Endothelial cell of umbilical vein (primary cell): ENCODE data around the gene NT5C1A.

Experiments used
- CTCF ChIP-seq, 2 donors: IDR thresholded peaks; 1 replicate in 1 of 2; 2 replicates in 1 of 2; pipeline ENCODE4 v1.5.1; 2011; ENCODE audit warnings: low read length in 2 of 2, mild to moderate bottlenecking in 2 of 2, moderate library complexity in 2 of 2, control low read depth in 1 of 2, inconsistent platforms in 1 of 2, low read depth in 1 of 2; ENCODE audit not compliant: insufficient read depth in 1 of 2; ENCODE audit errors: extremely low read depth in 1 of 2
- JUN ChIP-seq: IDR thresholded peaks from 2 replicates; pipeline ENCODE4 v1.6.1; 2011; ENCODE audit warnings: borderline replicate concordance, low read depth; ENCODE audit not compliant: insufficient read length, insufficient read depth
- MAX ChIP-seq: IDR thresholded peaks from 2 replicates; pipeline ENCODE4 v1.6.1; 2011; ENCODE audit not compliant: insufficient read depth, insufficient read length
- POLR2A ChIP-seq: IDR thresholded peaks from 2 replicates; pipeline ENCODE4 v1.6.1; 2012; ENCODE audit warnings: low read depth, mild to moderate bottlenecking, control low read depth, low read length
- POLR2AphosphoS5 ChIP-seq: IDR thresholded peaks from 2 replicates; pipeline ENCODE4 v1.6.1; 2012; ENCODE audit warnings: low read depth, mild to moderate bottlenecking, control low read depth, low read length, moderate library complexity; ENCODE audit not compliant: insufficient read depth

GRCh38 chr1:39691383-39692151 is 19.7 kb upstream of the NT5C1A start, which contains the start of gene HPCAL4:
- TF ChIP-seq CTCF (IDR thresholded peaks at IDR 0.05; ENCODE audit: extremely low read depth in 1 of 2, insufficient read depth in 1 of 2, low read depth in 1 of 2, low read length in 2 of 2) (no peak), MAX (no peak), POLR2AphosphoS5 (no peak), POLR2A (no peak), JUN (no peak)
